ENCODE measurements around the gene AMPD3.

- TF ChIP-seq CTCF (IDR thresholded peaks at IDR 0.05; ENCODE audit: low read depth, low read length) (no peak), EZH2phosphoT487 (IDR thresholded peaks at IDR 0.05; ENCODE audit: low read depth) (no peak)
Observed at GRCh38 chr11:10498022-10498400, 42.9 kb downstream of the AMPD3 start.
